HepG2 (cell line): Measurements from ENCODE around the gene C10orf90. TPM values are rescaled to one million over a fixed set of nuclear protein-coding genes. Genes with fewer than 3 reads are reported as not detected.

Experiments
- ATAC-seq: fragments of 200-7000 bp; cut with Tn5 transposase; 3 replicates; pipeline ENCODE4 v1.9.1; 2020; ENCODE audit warnings: mild to moderate bottlenecking, moderate library complexity
- BruUV-seq: library from RNA; stranded (reverse); fragments of 400-500 nt; replicated peaks from 2 replicates; lab custom pipeline; 2021; lab: Mats Ljungman, UMichigan
- CTCF ChIA-PET: fragments of 300-600 bp; formaldehyde crosslinking; extraction: SDS; loops from one replicate; lab custom pipeline; 2021; ENCODE audit warnings: low total read pairs, inconsistent platforms, low intra/inter-chr PET ratio; lab: Yijun Ruan, JAX
- POLR2A ChIA-PET: fragments of 350-600 bp; sonication (Branson Sonifier 250); formaldehyde crosslinking; loops from one replicate; lab custom pipeline; 2020; ENCODE audit warnings: antibody characterized with exemption, inconsistent platforms; lab: Yijun Ruan, JAX
- DNase-seq: peaks from one replicate; pipeline ENCODE4 v3.0.0-alpha.2; 2015; ENCODE audit warnings: low spot score
- FAIRE-seq: peaks from 3 replicates; lab custom pipeline; 2011; peaks lifted over from hg19 to GRCh38; lab: Jason Lieb, UNC
- H2AFZ ChIP-seq: one replicate; pipeline ENCODE4 v1.6.1; 2011; ENCODE audit warnings: low read length, inconsistent platforms
- H3K27ac ChIP-seq: fragments of 300-600 bp; 3 replicates; pipeline ENCODE4 v1.8.0; 2011; ENCODE audit warnings: mixed run types, mild to moderate bottlenecking, mixed read lengths, low read length, inconsistent platforms; ENCODE audit not compliant: insufficient read depth; ENCODE audit errors: extremely low read length
- H3K27me3 ChIP-seq, 2 experiments: fragments of 200-600 bp in 1 of 2; 2 replicates in 1 of 2; 3 replicates in 1 of 2; pipeline versions ENCODE4 v1.6.0 to v1.8.0; 2011; ENCODE audit warnings: low read length in 2 of 2, mild to moderate bottlenecking in 2 of 2, moderate library complexity in 2 of 2, inconsistent platforms in 1 of 2; ENCODE audit not compliant: insufficient read depth in 2 of 2, control insufficient read depth in 1 of 2
- H3K36me3 ChIP-seq, 2 experiments: fragments of 200-600 bp in 1 of 2; replicated peaks in 1 of 2; 2 replicates in 1 of 2; 3 replicates in 1 of 2; pipeline versions ENCODE4 v1.5.1 to v1.8.0; 2011; ENCODE audit warnings: low read length in 2 of 2, inconsistent platforms in 1 of 2; ENCODE audit not compliant: insufficient read depth in 2 of 2, control insufficient read depth in 1 of 2
- H3K4me1 ChIP-seq: 2 replicates; pipeline ENCODE4 v1.5.1; 2012; ENCODE audit warnings: low read length, inconsistent platforms; ENCODE audit not compliant: insufficient read depth
- H3K4me2 ChIP-seq: 2 replicates; pipeline ENCODE4 v1.6.0; 2011; ENCODE audit warnings: low read depth, low read length, inconsistent platforms
- H3K4me3 ChIP-seq, 3 experiments: fragments of 200-600 bp in 1 of 3; sonication (generic), shearing (Covaris generic) in 1 of 3; replicated peaks in 1 of 3; 2 replicates each; pipeline ENCODE4 v1.5.1; 2011 to 2016; ENCODE audit warnings: low read length in 3 of 3, inconsistent platforms in 2 of 3, low read depth in 2 of 3, mild to moderate bottlenecking in 2 of 3, control low read depth in 1 of 3, mixed read lengths in 1 of 3; ENCODE audit not compliant: insufficient read depth in 1 of 3
- H3K79me2 ChIP-seq: one replicate; pipeline ENCODE4 v1.6.1; 2011; ENCODE audit warnings: low read length, inconsistent platforms; ENCODE audit not compliant: insufficient read depth
- H3K9ac ChIP-seq: 2 replicates; pipeline ENCODE4 v1.6.0; 2011; ENCODE audit warnings: mild to moderate bottlenecking, low read depth, low read length, inconsistent platforms; ENCODE audit not compliant: insufficient read depth
- H3K9me3 ChIP-seq: 2 replicates; pipeline ENCODE4 v1.5.1; 2012; ENCODE audit warnings: mild to moderate bottlenecking, low read length
- H4K20me1 ChIP-seq: 2 replicates; pipeline ENCODE4 v1.6.0; 2011; ENCODE audit warnings: inconsistent platforms, mild to moderate bottlenecking, low read length, moderate library complexity; ENCODE audit not compliant: insufficient read depth
- ATRX ChIP-seq: sonication (generic); formaldehyde crosslinking; IDR thresholded peaks from 2 replicates; pipeline ENCODE4 v1.4.0; 2020; ENCODE audit warnings: missing genetic modification reagents, borderline replicate concordance
- FOSL1 ChIP-seq: sonication (generic); formaldehyde crosslinking; IDR thresholded peaks from 2 replicates; pipeline ENCODE4 v1.9.0; 2021; ENCODE audit warnings: missing genetic modification reagents, borderline replicate concordance
- KAT7 ChIP-seq: IDR thresholded peaks from 2 replicates; pipeline ENCODE4 v1.6.1; 2018; ENCODE audit warnings: borderline replicate concordance, missing compliant biosample characterization
- KDM1A ChIP-seq: IDR thresholded peaks from 2 replicates; pipeline ENCODE4 v1.6.1; 2016; ENCODE audit warnings: missing compliant biosample characterization
- MEF2D ChIP-seq: sonication (generic); formaldehyde crosslinking; IDR thresholded peaks from 2 replicates; pipeline ENCODE4 v1.5.1; 2020; ENCODE audit warnings: mild to moderate bottlenecking, missing genetic modification reagents
- MXD1 ChIP-seq: sonication (generic); formaldehyde crosslinking; IDR thresholded peaks from 2 replicates; pipeline ENCODE4 v1.4.0; 2020; ENCODE audit warnings: mild to moderate bottlenecking, missing genetic modification reagents
- MYPOP ChIP-seq: sonication (generic); formaldehyde crosslinking; IDR thresholded peaks from 2 replicates; pipeline ENCODE4 v1.8.1; 2023; ENCODE audit warnings: mild to moderate bottlenecking, moderate library complexity, missing genetic modification reagents
- SATB2 ChIP-seq: sonication (generic); formaldehyde crosslinking; IDR thresholded peaks from 2 replicates; pipeline ENCODE4 v1.5.0; 2020; ENCODE audit warnings: missing genetic modification reagents
- SIN3B ChIP-seq: fragments of 150-350 bp; IDR thresholded peaks from 2 replicates; pipeline ENCODE4 v1.6.1; 2014; ENCODE audit warnings: low read length
- ZNF251 ChIP-seq: sonication (generic); formaldehyde crosslinking; IDR thresholded peaks from 2 replicates; pipeline ENCODE4 v1.9.0; 2021; ENCODE audit warnings: mild to moderate bottlenecking, missing genetic modification reagents
- ZNF264 ChIP-seq: sonication (generic); formaldehyde crosslinking; IDR thresholded peaks from 2 replicates; pipeline ENCODE4 v1.4.0; 2020; ENCODE audit warnings: missing genetic modification reagents
- ZNF333 ChIP-seq: sonication (generic); formaldehyde crosslinking; IDR thresholded peaks from 2 replicates; pipeline ENCODE4 v1.4.0; 2020; ENCODE audit warnings: mild to moderate bottlenecking, missing genetic modification reagents, borderline replicate concordance
- ZSCAN9 ChIP-seq: IDR thresholded peaks from 2 replicates; pipeline ENCODE4 v1.6.1; 2016; ENCODE audit warnings: borderline replicate concordance
- WGBS: methylation state at CpG from one replicate; pipeline ENCODE4 v1.1.6; 2017; ENCODE audit warnings: low lambda C conversion rate; 5-methylcytosine and 5-hydroxymethylcytosine counted together
- in situ Hi-C: cut with HindIII; loops from 2 replicates; pipeline ENCODE4 v1.10.0; 2017; ENCODE audit warnings: low pct_unique_long_range_greater_than_20kb; ENCODE audit not compliant: extremely low pct_ligation_motif_present
- intact Hi-C: fragments of 100-400 bp; cut with micrococcal nuclease; formaldehyde crosslinking; loops from one replicate; pipeline ENCODE4 v1.10.0; 2022; ENCODE audit not compliant: unreplicated experiment
- polyA plus RNA-seq, 8 experiments: library from polyadenylated mRNA; depleted of rRNA in 3 of 8; stranded (reverse) in 7 of 8; unstranded in 1 of 8; fragments of >200 nt; fragmentation: Illumina TruSeq in 4 of 8; extraction: Trizol in 4 of 8; gene quantifications; 2 replicates each; pipeline versions ENCODE4 v1.2.1 to v1.2.3, GENCODE V29; 2011 to 2016; ENCODE audit warnings: low read depth in 4 of 8, missing spikeins in 1 of 8, mixed read lengths in 1 of 8; ENCODE audit not compliant: insufficient read depth in 1 of 8
- total RNA-seq, 5 experiments: library from RNA; depleted of rRNA; stranded (reverse); fragments of >200 nt; fragmentation: Illumina TruSeq; extraction: Trizol; gene quantifications; 2 replicates each; pipeline ENCODE4 v1.2.3, GENCODE V29; 2016; ENCODE audit warnings: low read depth in 1 of 5
- TF ChIP-seq, protein P1 (sequence below): sonication (generic); formaldehyde crosslinking; IDR thresholded peaks from 2 replicates; pipeline ENCODE4 v1.5.1; 2020; ENCODE audit warnings: missing genetic modification reagents, mild to moderate bottlenecking, borderline replicate concordance
- TF ChIP-seq, protein P2 (sequence below): sonication (generic); formaldehyde crosslinking; IDR thresholded peaks from 2 replicates; pipeline ENCODE4 v1.8.0; 2022; ENCODE audit warnings: mild to moderate bottlenecking, missing genetic modification reagents
- TF ChIP-seq, protein P3 (sequence below): sonication (generic); formaldehyde crosslinking; IDR thresholded peaks from 2 replicates; pipeline ENCODE4 v1.4.0; 2020; ENCODE audit warnings: mild to moderate bottlenecking, missing genetic modification reagents
- TF ChIP-seq, protein P4 (sequence below): sonication (generic); formaldehyde crosslinking; IDR thresholded peaks from 2 replicates; pipeline ENCODE4 v1.5.1; 2020; ENCODE audit warnings: mild to moderate bottlenecking, missing genetic modification reagents, moderate library complexity

The C10orf90 gene
- total and polyA plus RNA-seq, 2 of the 13 experiments (the other 11 are each of a cell fraction or from before 2014, with no cell fraction given): not detected

DNA sequence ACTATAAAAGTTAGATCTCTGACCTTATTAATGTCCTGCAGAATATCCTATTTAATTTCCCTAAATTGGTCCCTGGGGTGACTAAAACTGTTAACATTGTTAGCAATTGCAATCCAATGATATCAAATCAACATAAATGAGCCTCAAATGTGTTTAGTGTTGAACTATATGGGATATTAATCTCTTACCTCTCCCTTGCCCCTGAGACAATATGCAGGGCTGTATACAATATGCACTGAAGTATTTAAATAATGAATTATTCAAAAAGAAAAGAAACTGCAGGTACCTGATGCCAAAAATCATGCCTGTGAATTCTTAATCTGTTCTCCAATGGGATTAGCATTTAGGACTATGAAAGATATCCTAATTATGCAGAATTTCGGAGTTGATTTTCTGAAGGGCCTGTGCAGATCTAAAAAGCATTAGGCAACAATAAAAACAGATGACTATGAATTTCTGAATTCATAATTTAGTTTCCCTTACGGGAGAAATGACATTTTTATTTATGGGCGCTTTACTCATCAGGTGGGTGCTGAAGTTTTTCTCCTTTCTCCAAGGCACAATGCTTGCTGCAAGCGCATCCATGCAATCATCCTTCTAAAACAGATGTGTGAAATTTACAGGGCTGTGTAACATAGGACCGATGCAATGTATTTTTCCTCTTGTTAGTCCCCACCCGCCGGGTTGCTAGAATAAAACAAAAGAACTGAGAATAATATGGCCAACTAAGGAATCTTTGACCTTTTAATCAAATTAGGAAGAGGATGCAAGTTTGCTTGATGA lies 5.4 kb upstream of the C10orf90 start:
- Histone ChIP-seq H3K27ac (no peak overlapping the region), H3K9ac (no peak overlapping the region), H4K20me1 (no peaks in the 10 kb centered on the region), H3K4me2 (no peak overlapping the region), H3K36me3 (no peaks in the 10 kb centered on the region), H2AFZ (no peak overlapping the region), H3K4me3 (no peak overlapping the region), H3K9me3 (no peaks in the 10 kb centered on the region; the same call in 1 of the 2 replicates), H3K4me1 (no peaks in the 10 kb centered on the region), H3K79me2 (no peaks in the 10 kb centered on the region), H3K27me3 (peaks cover 2 to 4% of the 10 kb centered on the region in 2 experiments; a peak in 2 of 5 replicates)
- ChIA-PET POLR2A (no interaction called here), CTCF (no interaction called here)
- 28% methylated on average over 7 of the region's 7 CpGs for WGBS
- TF ChIP-seq ZSCAN9 (no peak), ZNF333 (CRISPR knock-in tag) (no peak), ZNF264 (no peak), SATB2 (CRISPR knock-in tag) (no peak), MXD1 (CRISPR knock-in tag) (no peak), FOSL1 (CRISPR knock-in tag) (no peak), ZNF251 (CRISPR knock-in tag) (no peak), MYPOP (no peak), MEF2D (CRISPR knock-in tag) (no peak), SIN3B (no peak), ATRX (CRISPR knock-in tag) (no peak), KAT7 (no peak), KDM1A (no peak)
- TF ChIP-seq, protein P1, sequence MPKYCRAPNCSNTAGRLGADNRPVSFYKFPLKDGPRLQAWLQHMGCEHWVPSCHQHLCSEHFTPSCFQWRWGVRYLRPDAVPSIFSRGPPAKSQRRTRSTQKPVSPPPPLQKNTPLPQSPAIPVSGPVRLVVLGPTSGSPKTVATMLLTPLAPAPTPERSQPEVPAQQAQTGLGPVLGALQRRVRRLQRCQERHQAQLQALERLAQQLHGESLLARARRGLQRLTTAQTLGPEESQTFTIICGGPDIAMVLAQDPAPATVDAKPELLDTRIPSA (CRISPR knock-in tag): no peak
- TF ChIP-seq, protein P2, sequence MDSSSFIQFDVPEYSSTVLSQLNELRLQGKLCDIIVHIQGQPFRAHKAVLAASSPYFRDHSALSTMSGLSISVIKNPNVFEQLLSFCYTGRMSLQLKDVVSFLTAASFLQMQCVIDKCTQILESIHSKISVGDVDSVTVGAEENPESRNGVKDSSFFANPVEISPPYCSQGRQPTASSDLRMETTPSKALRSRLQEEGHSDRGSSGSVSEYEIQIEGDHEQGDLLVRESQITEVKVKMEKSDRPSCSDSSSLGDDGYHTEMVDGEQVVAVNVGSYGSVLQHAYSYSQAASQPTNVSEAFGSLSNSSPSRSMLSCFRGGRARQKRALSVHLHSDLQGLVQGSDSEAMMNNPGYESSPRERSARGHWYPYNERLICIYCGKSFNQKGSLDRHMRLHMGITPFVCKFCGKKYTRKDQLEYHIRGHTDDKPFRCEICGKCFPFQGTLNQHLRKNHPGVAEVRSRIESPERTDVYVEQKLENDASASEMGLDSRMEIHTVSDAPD (CRISPR knock-in tag): no peak
- TF ChIP-seq, protein P3, sequence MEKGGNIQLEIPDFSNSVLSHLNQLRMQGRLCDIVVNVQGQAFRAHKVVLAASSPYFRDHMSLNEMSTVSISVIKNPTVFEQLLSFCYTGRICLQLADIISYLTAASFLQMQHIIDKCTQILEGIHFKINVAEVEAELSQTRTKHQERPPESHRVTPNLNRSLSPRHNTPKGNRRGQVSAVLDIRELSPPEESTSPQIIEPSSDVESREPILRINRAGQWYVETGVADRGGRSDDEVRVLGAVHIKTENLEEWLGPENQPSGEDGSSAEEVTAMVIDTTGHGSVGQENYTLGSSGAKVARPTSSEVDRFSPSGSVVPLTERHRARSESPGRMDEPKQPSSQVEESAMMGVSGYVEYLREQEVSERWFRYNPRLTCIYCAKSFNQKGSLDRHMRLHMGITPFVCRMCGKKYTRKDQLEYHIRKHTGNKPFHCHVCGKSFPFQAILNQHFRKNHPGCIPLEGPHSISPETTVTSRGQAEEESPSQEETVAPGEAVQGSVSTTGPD (CRISPR knock-in tag): no peak
- TF ChIP-seq, protein P4, sequence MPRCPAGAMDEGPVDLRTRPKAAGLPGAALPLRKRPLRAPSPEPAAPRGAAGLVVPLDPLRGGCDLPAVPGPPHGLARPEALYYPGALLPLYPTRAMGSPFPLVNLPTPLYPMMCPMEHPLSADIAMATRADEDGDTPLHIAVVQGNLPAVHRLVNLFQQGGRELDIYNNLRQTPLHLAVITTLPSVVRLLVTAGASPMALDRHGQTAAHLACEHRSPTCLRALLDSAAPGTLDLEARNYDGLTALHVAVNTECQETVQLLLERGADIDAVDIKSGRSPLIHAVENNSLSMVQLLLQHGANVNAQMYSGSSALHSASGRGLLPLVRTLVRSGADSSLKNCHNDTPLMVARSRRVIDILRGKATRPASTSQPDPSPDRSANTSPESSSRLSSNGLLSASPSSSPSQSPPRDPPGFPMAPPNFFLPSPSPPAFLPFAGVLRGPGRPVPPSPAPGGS: no peak
- no TSS peak for BruUV-seq
- in situ Hi-C loops: no loop called here
- DNase-seq (no peak), FAIRE-seq (no peak), ATAC-seq (no peak)
- intact Hi-C loops: no loop called here
